ENCODE data around the gene STARD8. TPM values are rescaled to one million over a fixed set of nuclear protein-coding genes. Genes with fewer than 3 reads are reported as not detected.
"Not testable (repeated sequence)": the region's sequence is repeated elsewhere in the genome, so short reads cannot be mapped to it uniquely, and the experiment has no call there.

Gene STARD8
- total RNA-seq, 4 donors from 2014 or later = 10.5 to 35.6 (median 16.9) TPM

GRCh38 chrX:68651110-68651509 lies 3.6 kb downstream of the STARD8 start:
- intact Hi-C loops (cut with DNase I) = no loop called here
- 67 to 97% methylated on average over 3 to 6 of the region's 7 CpGs for WGBS, 2 donors

GRCh38 chrX:68652326-68653170 lies 5.1 kb downstream of the STARD8 start:
- WGBS, 2 donors = 63 to 67% methylated on average over 3 to 5 of the region's 6 CpGs
- H3K36me3 ChIP-seq = no peaks in the 10 kb centered on the region
- no peaks in the 10 kb centered on the region for H3K27me3 ChIP-seq

More at GRCh38 chrX:68651110-68651509, 3.6 kb downstream of the STARD8 start:
- Histone ChIP-seq H3K36me3 (no peaks in the 10 kb centered on the region), H3K4me1 (peaks cover 0 to 3% of the 10 kb centered on the region in 2 donors), H3K27ac (no peak overlapping the region), H3K9me3 (no peaks in the 10 kb centered on the region), H3K27me3 (no peaks in the 10 kb centered on the region), H3K4me3 (replicated peaks in 1 of 3) (no peak overlapping the region)
- TF ChIP-seq POLR2A (IDR thresholded peaks at IDR 0.05) (no peak), CTCF (IDR thresholded peaks at IDR 0.05) (no peak)
- DNase-seq = no peak

GRCh38 chrX:68654693-68655092 lies 7.2 kb downstream of the STARD8 start:
- 78 to 90% methylated on average over 3 of the region's 3 CpGs for WGBS, 2 donors
- intact Hi-C loops (cut with DNase I) = no loop called here
- no peak for DNase-seq
- H3K9me3 ChIP-seq = no peaks in the 10 kb centered on the region
- H3K4me3 ChIP-seq (replicated peaks in 1 of 3) = no peak overlapping the region
- no peaks in the 10 kb centered on the region for H3K4me1 ChIP-seq
- no peaks in the 10 kb centered on the region for H3K27me3 ChIP-seq
- H3K36me3 ChIP-seq = no peaks in the 10 kb centered on the region
- no peak overlapping the region for H3K27ac ChIP-seq
- TF ChIP-seq POLR2A (IDR thresholded peaks at IDR 0.05) (no peak), CTCF (IDR thresholded peaks at IDR 0.05) (no peak)

More at GRCh38 chrX:68652326-68653170, 5.1 kb downstream of the STARD8 start:
- no peak overlapping the region for H3K27ac ChIP-seq
- TF ChIP-seq CTCF (IDR thresholded peaks at IDR 0.05) (no peak), POLR2A (IDR thresholded peaks at IDR 0.05) (no peak)
- no peak overlapping the region for H3K4me3 ChIP-seq (replicated peaks in 1 of 3)
- H3K9me3 ChIP-seq = no peaks in the 10 kb centered on the region
- H3K4me1 ChIP-seq = no peaks in the 10 kb centered on the region
- intact Hi-C loops (cut with DNase I) = no loop called here
- DNase-seq = no peak

DNA sequence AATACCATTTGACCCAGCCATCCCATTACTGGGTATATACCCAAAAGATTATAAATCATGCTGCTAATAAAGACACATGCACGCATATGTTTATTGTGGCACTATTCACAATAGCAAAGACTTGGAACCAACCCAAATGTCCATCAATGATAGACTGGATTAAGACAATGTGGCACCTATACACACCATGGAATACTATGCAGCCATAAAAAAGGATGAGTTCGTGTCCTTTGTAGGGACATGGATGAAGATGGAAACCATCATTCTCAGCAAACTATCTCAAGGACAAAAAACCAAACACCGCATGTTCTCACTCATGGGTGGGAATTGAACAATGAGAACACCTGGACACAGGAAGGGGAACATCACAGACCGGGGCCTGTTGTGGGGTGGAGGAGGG lies 9.0 kb downstream of the STARD8 start:
- H3K27me3 ChIP-seq; H3K36me3 ChIP-seq; H3K9me3 ChIP-seq; intact Hi-C loops (cut with DNase I); H3K4me1 ChIP-seq; H3K4me3 ChIP-seq (replicated peaks in 1 of 3); DNase-seq; H3K27ac ChIP-seq: not testable (repeated sequence)
- 95 to 99% methylated on average over 4 of the region's 4 CpGs for WGBS, 2 donors

DNA sequence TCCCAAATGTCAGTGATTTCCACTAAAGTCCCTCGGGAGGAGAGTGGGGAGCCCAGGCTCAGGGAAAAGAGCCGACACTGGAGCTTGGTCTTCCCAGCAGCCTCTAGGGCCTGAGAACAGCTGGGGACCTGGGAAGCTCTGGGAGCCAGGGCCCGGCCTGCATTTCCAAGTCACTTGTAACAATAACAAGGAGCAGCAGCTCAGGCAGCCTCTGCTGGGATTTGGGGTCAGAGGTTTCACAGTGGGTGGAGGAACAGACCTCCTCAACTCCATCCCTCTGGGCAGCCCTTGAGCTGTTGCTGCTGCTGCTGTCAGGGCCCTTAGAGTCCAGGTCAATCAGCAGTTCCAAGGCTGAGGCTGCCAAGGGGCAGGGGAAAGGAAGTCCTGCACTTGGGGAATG lies 11.1 kb downstream of the STARD8 start:
- no peak for DNase-seq
- Histone ChIP-seq H3K36me3 (no peaks in the 10 kb centered on the region), H3K27ac (no peak overlapping the region), H3K9me3 (no peaks in the 10 kb centered on the region), H3K4me3 (replicated peaks in 1 of 3) (no peak overlapping the region), H3K4me1 (no peaks in the 10 kb centered on the region), H3K27me3 (no peaks in the 10 kb centered on the region)
- 40 to 67% methylated on average over 1 of the region's 3 CpGs for WGBS, 2 donors
- intact Hi-C loops (cut with DNase I) = no loop called here
- TF ChIP-seq POLR2A (IDR thresholded peaks at IDR 0.05) = no peak
- TF ChIP-seq CTCF (IDR thresholded peaks at IDR 0.05) = no peak
